HL-60 (cell line): ENCODE results near the gene TRAF1.

Experiments
- DNase-seq, 2 experiments: peaks; one replicate each; pipeline ENCODE4 v3.0.0-alpha.2; 2010 to 2020; ENCODE audit warnings: low read depth in 1 of 2, low spot score in 1 of 2
- H3K27ac ChIP-seq: fragments of 250-450 bp; sonication (Bioruptor Pico); replicated peaks from 2 replicates; pipeline ENCODE4 v1.5.1; 2020; ENCODE audit warnings: mild to moderate bottlenecking, moderate library complexity
- H3K27me3 ChIP-seq: fragments of 250-450 bp; sonication (Bioruptor Pico); 2 replicates; pipeline ENCODE4 v1.5.1; 2021; ENCODE audit warnings: mild to moderate bottlenecking, moderate library complexity; ENCODE audit not compliant: insufficient read depth, poor library complexity, severe bottlenecking
- H3K4me3 ChIP-seq: replicated peaks from 2 replicates; pipeline ENCODE4 v1.5.1; 2011; ENCODE audit warnings: mild to moderate bottlenecking, control low read depth, low read length; ENCODE audit not compliant: insufficient read depth
- CTCF ChIP-seq: IDR thresholded peaks from one replicate; pipeline ENCODE4 v1.5.1; 2011; ENCODE audit warnings: low read length, control low read depth, inconsistent platforms; ENCODE audit not compliant: insufficient read depth
- GABPA ChIP-seq: IDR thresholded peaks from 2 replicates; pipeline ENCODE4 v1.6.1; 2012; ENCODE audit warnings: low read depth
- POLR2AphosphoS5 ChIP-seq: IDR thresholded peaks from 2 replicates; pipeline ENCODE4 v1.6.1; 2012; ENCODE audit warnings: low read depth
- REST ChIP-seq: IDR thresholded peaks from 2 replicates; pipeline ENCODE4 v1.6.1; 2012; ENCODE audit warnings: low read depth; ENCODE audit not compliant: insufficient replicate concordance
- SPI1 ChIP-seq: IDR thresholded peaks from 2 replicates; pipeline ENCODE4 v1.6.1; 2012; ENCODE audit warnings: low read depth, mild to moderate bottlenecking, borderline replicate concordance

Gene TRAF1

GRCh38 chr9:120911295-120911837, 15.2 kb downstream of the TRAF1 start:
- TF ChIP-seq GABPA (no peak), CTCF (no peak), REST (no peak)
- no peak for DNase-seq
- no peak overlapping the region for H3K27ac ChIP-seq
- no peaks in the 10 kb centered on the region for H3K27me3 ChIP-seq
- H3K4me3 ChIP-seq, result no peak overlapping the region

GRCh38 chr9:120910643-120911042, 16.0 kb downstream of the TRAF1 start:
- no peak overlapping the region for H3K4me3 ChIP-seq
- TF ChIP-seq GABPA (no peak), POLR2AphosphoS5 (no peak), SPI1 (no peak), REST (no peak), CTCF (no peak)
- H3K27me3 ChIP-seq, result no peaks in the 10 kb centered on the region
- DNase-seq, result no peak
- no peak overlapping the region for H3K27ac ChIP-seq

GRCh38 chr9:120909904-120910303, 16.7 kb downstream of the TRAF1 start:
- Histone ChIP-seq H3K27ac (no peak overlapping the region), H3K27me3 (no peaks in the 10 kb centered on the region), H3K4me3 (no peak overlapping the region)
- TF ChIP-seq POLR2AphosphoS5, result no peak
- TF ChIP-seq REST, result no peak
- TF ChIP-seq GABPA, result no peak
- TF ChIP-seq CTCF, result no peak
- TF ChIP-seq SPI1, result no peak
- no peak for DNase-seq
